Naive thymus-derived CD8-positive, alpha-beta T cell (primary cell): ENCODE measurements around the gene PKLR. TPM values are rescaled to one million over a fixed set of nuclear protein-coding genes. Genes with fewer than 3 reads are reported as not detected.
A peak's percentile ranks its signal among the peaks of the same experiment; 100 is the strongest.

Experiments used
- ATAC-seq, 2 donors: fragments of 150-1000 bp; cut with Tn5 transposase in 1 of 2; sonication (Bioruptor Pico), chemical (Tn5 transposase) in 1 of 2; 1 replicate in 1 of 2; 2 replicates in 1 of 2; pipeline ENCODE4 v1.10.0; 2021; ENCODE audit warnings: mild to moderate bottlenecking in 2 of 2, moderate library complexity in 2 of 2
- POLR2A ChIA-PET: fragments of 350-600 bp; sonication (Branson Sonifier 250); formaldehyde crosslinking; loops from one replicate; lab custom pipeline; 2021; ENCODE audit warnings: antibody characterized with exemption; lab: Charles Lee
- DNase-seq, 10 donors: peaks; one replicate each; pipeline versions ENCODE4 v3.0.0 to v3.0.0-alpha.2; 2020 to 2022
- H3K27ac Mint-ChIP-seq, 10 donors: one replicate each; pipeline ENCODE4 v1.8.0; 2020 to 2022; ENCODE audit warnings: mild to moderate bottlenecking in 10 of 10, mixed read lengths in 10 of 10, moderate library complexity in 4 of 10, inconsistent platforms in 1 of 10
- H3K27me3 Mint-ChIP-seq, 5 donors: one replicate each; pipeline ENCODE4 v1.8.0; 2021 to 2022; ENCODE audit warnings: mixed read lengths in 5 of 5
- H3K36me3 Mint-ChIP-seq, 3 donors: one replicate each; pipeline ENCODE4 v1.8.0; 2020 to 2022; ENCODE audit warnings: mixed read lengths in 3 of 3, mild to moderate bottlenecking in 2 of 3, inconsistent platforms in 1 of 3
- H3K4me1 Mint-ChIP-seq, 4 donors: one replicate each; pipeline ENCODE4 v1.8.0; 2021 to 2022; ENCODE audit warnings: mixed read lengths in 4 of 4
- H3K4me3 Mint-ChIP-seq, 10 donors: one replicate each; pipeline ENCODE4 v1.8.0; 2020 to 2022; ENCODE audit warnings: mild to moderate bottlenecking in 10 of 10, mixed read lengths in 10 of 10, moderate library complexity in 6 of 10, inconsistent platforms in 1 of 10
- H3K9me3 Mint-ChIP-seq, 9 donors: one replicate each; pipeline ENCODE4 v1.8.0; 2020 to 2022; ENCODE audit warnings: mixed read lengths in 9 of 9, mild to moderate bottlenecking in 3 of 9, inconsistent platforms in 1 of 9, moderate library complexity in 1 of 9
- polyA plus RNA-seq, 3 donors: library from polyadenylated mRNA; unstranded; fragments of 300-500 nt; fragmentation: Illumina TruSeq; gene quantifications; one replicate each; pipeline ENCODE4 v1.2.3, GENCODE V29; 2021
- total RNA-seq, 8 experiments: library from RNA in 2 of 8; stranded (reverse) in 2 of 8; gene quantifications; one replicate each; pipeline ENCODE4 v1.2.3 and lab custom pipeline; 2021 to 2026

PKLR gene
- total and polyA plus RNA-seq, 5 experiments from 2014 or later, result not detected

DNA sequence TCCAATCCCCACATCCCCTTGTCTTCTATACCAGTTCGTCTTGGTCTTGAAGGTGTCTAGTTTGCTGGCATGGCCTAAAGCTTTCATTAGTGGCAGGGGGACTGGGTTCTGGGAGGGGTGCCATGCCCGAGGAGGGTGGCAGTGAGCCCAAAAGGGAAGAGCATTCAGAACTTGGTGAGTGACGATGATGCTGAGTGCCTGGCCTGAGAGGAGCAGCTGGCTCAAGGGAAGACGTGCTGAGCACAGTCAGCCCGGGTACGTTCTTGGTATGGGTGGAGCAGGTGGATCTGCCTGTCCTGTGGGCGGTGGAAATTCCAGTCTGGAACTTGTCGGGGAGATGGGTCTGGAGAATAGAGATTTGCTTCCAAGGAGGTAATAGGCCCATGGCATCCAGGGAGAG, 12.0 kb upstream of the PKLR start:
- Mint-ChIP-seq H3K36me3 (peaks cover 0 to 37% (median 5%) of the 10 kb centered on the region in 3 donors), H3K27ac (peak overlapping the region in 1 of 10 donors; percentile 26), H3K9me3 (no peaks in the 10 kb centered on the region), H3K4me3 (peak overlapping the region in 1 of 10 donors; percentile 12), H3K4me1 (peaks cover 12 to 28% (median 22%) of the 10 kb centered on the region in 4 donors), H3K27me3 (no peaks in the 10 kb centered on the region)
- POLR2A ChIA-PET, result interaction anchor here (0.7 to 0.8 kb wide), 2 partner anchors 12 to 118 kb away, joined by 3 read pairs; partner anchors contain the start of gene PKLR
- ATAC-seq (no peak), DNase-seq (no peak)

GRCh38 chr1:155309423-155310021, 8.3 kb upstream of the PKLR start:
- peaks cover 12 to 36% (median 25%) of the 10 kb centered on the region in 4 donors for H3K4me1 Mint-ChIP-seq
- POLR2A ChIA-PET, result interaction anchor here (0.6 to 1.4 kb wide), 6 partner anchors 13 to 1111 kb away, joined by 3 to 4 read pairs (median 4); partner anchors contain the start of gene SCAMP3
- no peaks in the 10 kb centered on the region for H3K9me3 Mint-ChIP-seq
- H3K27me3 Mint-ChIP-seq, result no peaks in the 10 kb centered on the region
- H3K4me3 Mint-ChIP-seq, result peak overlapping the region; percentile 90 to 99 (median 96)
- H3K36me3 Mint-ChIP-seq, result peaks cover 0 to 22% (median 5%) of the 10 kb centered on the region in 3 donors
- no peak for ATAC-seq
- H3K27ac Mint-ChIP-seq, result peak overlapping the region; percentile 91 to 98 (median 96)
- DNase-seq, result no peak

- Mint-ChIP-seq H3K27me3 (no peaks in the 10 kb centered on the region), H3K9me3 (no peaks in the 10 kb centered on the region), H3K4me1 (peaks cover 12 to 36% (median 25%) of the 10 kb centered on the region in 4 donors), H3K36me3 (peaks cover 0 to 22% (median 5%) of the 10 kb centered on the region in 3 donors), H3K27ac (peak within 1 kb of the TSS; percentile 91 to 98 (median 96)), H3K4me3 (peak within 1 kb of the TSS; percentile 90 to 99 (median 96))
- ATAC-seq, result peak; percentile 98
- DNase-seq, result peak; percentile 88 to 98 (median 96)
- POLR2A ChIA-PET, result interaction anchor here (0.6 to 2.1 kb wide), 10 partner anchors 10 to 168 kb away, joined by 3 to 20 read pairs (median 6); partner anchors contain the start of genes CLK2, DPM3, RUSC1 and SCAMP3
These were observed 7.5 kb upstream of the PKLR start, which contains the start of gene FDPS for GRCh38 chr1:155308493-155309422. Gene FDPS (plus strand): TSS chr1:155308866. CDS start chr1:155309790, 924 bp downstream.

- DNase-seq (no peak), ATAC-seq (no peak)
- H3K4me1 Mint-ChIP-seq, result peaks cover 7 to 31% (median 25%) of the 10 kb centered on the region in 4 donors
- H3K27me3 Mint-ChIP-seq, result no peaks in the 10 kb centered on the region
- H3K9me3 Mint-ChIP-seq, result no peaks in the 10 kb centered on the region
- H3K36me3 Mint-ChIP-seq, result peaks cover 0 to 8% (median 0%) of the 10 kb centered on the region in 3 donors
- peak overlapping the region in 7 of 10 donors; percentile 13 to 97 (median 39) for H3K4me3 Mint-ChIP-seq
- peak overlapping the region in 9 of 10 donors; percentile 48 to 97 (median 93) for H3K27ac Mint-ChIP-seq
- POLR2A ChIA-PET, result interaction anchor here (0.7 to 2.1 kb wide), 6 partner anchors 16 to 1483 kb away, joined by 3 to 20 read pairs (median 8); partner anchors contain the start of genes CLK2 and SCAMP3
These were observed 6.1 kb upstream of the PKLR start for GRCh38 chr1:155307247-155307740.

- POLR2A ChIA-PET, result interaction anchor here (0.6 to 1.6 kb wide), 2 partner anchors 62 to 289 kb away, joined by 4 to 7 read pairs; no protein-coding TSS in a partner anchor
- Mint-ChIP-seq H3K4me1 (peaks cover 5 to 26% (median 19%) of the 10 kb centered on the region in 4 donors), H3K27me3 (peaks cover 0 to 2% (median 0%) of the 10 kb centered on the region in 5 donors), H3K4me3 (no peak overlapping the region), H3K27ac (peak overlapping the region in 2 of 10 donors; percentile 52 to 78), H3K9me3 (no peaks in the 10 kb centered on the region), H3K36me3 (peaks cover 0 to 3% (median 0%) of the 10 kb centered on the region in 3 donors)
- DNase-seq (no peak), ATAC-seq (no peak)
These were observed 4.7 kb upstream of the PKLR start for GRCh38 chr1:155305881-155306391.

- Mint-ChIP-seq H3K9me3 (no peaks in the 10 kb centered on the region), H3K27ac (peak overlapping the region in 2 of 10 donors; percentile 29 to 47), H3K4me3 (no peak overlapping the region), H3K27me3 (peaks cover 0 to 2% (median 0%) of the 10 kb centered on the region in 5 donors), H3K4me1 (peaks cover 2 to 17% (median 11%) of the 10 kb centered on the region in 4 donors), H3K36me3 (no peaks in the 10 kb centered on the region)
- no peak for DNase-seq
- POLR2A ChIA-PET, result interaction anchor here (0.7 kb wide), 1 partner anchor 753 kb away, joined by 3 read pairs; no protein-coding TSS in a partner anchor
- ATAC-seq, result no peak
These were observed 3.4 kb upstream of the PKLR start for GRCh38 chr1:155304558-155305063.

DNA sequence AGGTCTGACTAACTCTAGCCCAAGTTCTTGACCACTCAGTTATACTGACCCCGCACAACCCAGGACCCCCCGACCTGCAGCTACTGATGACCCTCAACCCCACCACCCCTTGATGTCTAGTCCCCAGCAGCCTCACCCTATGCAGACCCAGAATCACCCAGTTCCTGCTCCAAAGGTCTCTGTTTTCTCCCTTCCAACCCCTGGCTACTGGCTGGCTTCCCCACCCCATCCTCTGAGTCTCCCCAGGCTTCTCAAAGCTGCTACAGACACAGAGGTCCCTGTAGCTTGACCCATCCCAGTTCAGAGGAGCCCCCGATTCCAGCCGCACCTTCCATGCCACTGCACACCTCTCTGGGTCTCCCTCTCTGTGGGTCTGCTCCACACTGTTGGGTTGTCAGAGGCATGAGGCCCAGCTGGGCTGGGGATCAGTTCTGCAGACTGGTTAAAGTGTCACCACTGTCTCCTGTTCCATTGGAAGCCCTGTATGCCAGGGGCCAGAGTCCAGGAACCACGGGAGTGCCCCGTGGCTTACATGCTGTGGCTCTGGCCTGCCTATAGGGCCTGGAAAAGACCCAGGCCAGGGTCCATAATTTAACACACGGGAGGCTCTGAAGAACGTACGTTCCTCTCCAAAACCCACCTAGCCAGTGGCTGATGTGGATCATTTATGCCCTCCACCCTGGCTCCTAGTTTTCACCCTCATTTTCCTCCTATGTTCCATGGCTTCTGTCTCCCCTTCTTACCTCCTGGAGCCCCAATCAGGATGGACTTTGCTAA, 497 bp downstream of the PKLR start:
- H3K4me3 Mint-ChIP-seq, result no peak overlapping the region
- DNase-seq (no peak), ATAC-seq (no peak)
- H3K27ac Mint-ChIP-seq, result no peak overlapping the region
- peaks cover 0 to 3% (median under 1%) of the 10 kb centered on the region in 4 donors for H3K4me1 Mint-ChIP-seq
- peaks cover 13 to 26% (median 22%) of the 10 kb centered on the region in 5 donors for H3K27me3 Mint-ChIP-seq
- POLR2A ChIA-PET, result interaction anchor here (0.6 kb wide), 1 partner anchor 140 kb away, joined by 3 read pairs; no protein-coding TSS in a partner anchor
- no peaks in the 10 kb centered on the region for H3K9me3 Mint-ChIP-seq
- peaks cover 0 to under 1% (median 0%) of the 10 kb centered on the region in 3 donors for H3K36me3 Mint-ChIP-seq

GRCh38 chr1:155300024-155300423, 1.2 kb downstream of the PKLR start:
- POLR2A ChIA-PET, result interaction anchor here (0.6 kb wide), 1 partner anchor 139 kb away, joined by 3 read pairs; no protein-coding TSS in a partner anchor
- DNase-seq, result no peak
- no peak for ATAC-seq
- Mint-ChIP-seq H3K36me3 (peaks cover 0 to 2% (median 0%) of the 10 kb centered on the region in 3 donors), H3K4me1 (peaks cover 0 to 6% (median 2%) of the 10 kb centered on the region in 4 donors), H3K4me3 (no peak overlapping the region), H3K27ac (no peak overlapping the region), H3K27me3 (peaks cover 15 to 31% (median 26%) of the 10 kb centered on the region in 5 donors), H3K9me3 (no peaks in the 10 kb centered on the region)

DNA sequence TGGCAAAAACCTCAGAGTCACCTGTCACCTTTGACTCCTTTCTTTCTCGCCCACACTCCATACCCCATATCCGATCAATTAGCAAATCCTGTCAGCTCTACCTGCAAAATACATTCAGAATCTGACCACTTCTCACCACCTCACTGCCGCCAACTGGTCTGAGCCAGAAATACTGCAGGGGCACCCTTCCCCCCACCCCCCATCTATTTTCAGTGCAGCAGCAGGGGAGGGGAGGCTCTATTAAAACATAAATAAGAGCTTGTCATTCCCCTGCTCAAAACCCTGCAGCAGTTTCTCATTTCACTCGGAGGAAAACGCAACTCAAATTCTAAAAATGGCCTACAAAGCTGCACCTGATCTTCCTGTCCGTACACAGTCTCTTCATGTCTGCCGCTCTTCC, 3.9 kb downstream of the PKLR start:
- ATAC-seq (no peak), DNase-seq (no peak)
- Mint-ChIP-seq H3K27me3 (peaks cover 20 to 45% (median 35%) of the 10 kb centered on the region in 5 donors), H3K9me3 (no peaks in the 10 kb centered on the region), H3K4me1 (peaks cover 3 to 11% (median 6%) of the 10 kb centered on the region in 4 donors), H3K27ac (no peak overlapping the region), H3K36me3 (peaks cover 0 to 2% (median 0%) of the 10 kb centered on the region in 3 donors), H3K4me3 (no peak overlapping the region)
- POLR2A ChIA-PET, result no interaction called here

- Mint-ChIP-seq H3K27me3 (peaks cover 20 to 45% (median 36%) of the 10 kb centered on the region in 5 donors), H3K4me3 (no peak overlapping the region), H3K9me3 (no peaks in the 10 kb centered on the region), H3K27ac (no peak overlapping the region), H3K36me3 (peaks cover 0 to 2% (median 0%) of the 10 kb centered on the region in 3 donors), H3K4me1 (peaks cover 3 to 11% (median 6%) of the 10 kb centered on the region in 4 donors)
- DNase-seq (no peak), ATAC-seq (no peak)
- POLR2A ChIA-PET, result no interaction called here
These were observed 4.6 kb downstream of the PKLR start for GRCh38 chr1:155296661-155297060.

- DNase-seq, result no peak
These were observed 5.3 kb downstream of the PKLR start for GRCh38 chr1:155295942-155296267.

More at GRCh38 chr1:155295942-155296267, 5.3 kb downstream of the PKLR start:
- Mint-ChIP-seq H3K27me3 (peaks cover 22 to 49% (median 38%) of the 10 kb centered on the region in 5 donors), H3K9me3 (no peaks in the 10 kb centered on the region), H3K27ac (no peak overlapping the region), H3K36me3 (peaks cover 0 to 2% (median 0%) of the 10 kb centered on the region in 3 donors), H3K4me3 (no peak overlapping the region), H3K4me1 (peaks cover 3 to 11% (median 6%) of the 10 kb centered on the region in 4 donors)
- POLR2A ChIA-PET, result no interaction called here
- ATAC-seq, result no peak
